ENCODE results near the gene SULT1A3. TPM values are rescaled to one million over a fixed set of nuclear protein-coding genes. Genes with fewer than 3 reads are reported as not detected.

Gene SULT1A3
- 2.8 and 4.9 TPM in 2 replicates for total RNA-seq

DNA sequence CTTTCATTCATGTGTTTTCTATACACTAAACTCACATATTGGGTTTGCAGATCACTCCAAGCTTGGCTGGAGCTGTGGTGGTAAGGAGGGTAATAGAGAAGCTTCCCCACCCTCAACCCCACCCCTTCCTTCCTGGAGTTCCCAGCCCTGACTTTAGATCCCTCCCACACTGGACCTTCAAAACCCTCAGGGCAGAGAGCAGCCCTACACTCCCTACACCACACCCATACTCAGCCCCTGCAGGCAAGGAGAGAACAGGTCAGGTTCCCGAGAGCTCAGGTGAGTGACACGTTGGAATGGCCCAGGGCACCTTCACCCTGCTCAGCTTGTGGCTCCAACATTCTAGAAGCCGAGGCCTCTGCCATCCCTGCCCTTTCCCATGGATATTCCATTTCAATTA lies at the start of gene SULT1A3:
Gene SULT1A3 (plus strand): TSS at position 207 of the 400 bp plus-strand sequence. CDS start 1,474 bp downstream, outside the sequence.

DNA sequence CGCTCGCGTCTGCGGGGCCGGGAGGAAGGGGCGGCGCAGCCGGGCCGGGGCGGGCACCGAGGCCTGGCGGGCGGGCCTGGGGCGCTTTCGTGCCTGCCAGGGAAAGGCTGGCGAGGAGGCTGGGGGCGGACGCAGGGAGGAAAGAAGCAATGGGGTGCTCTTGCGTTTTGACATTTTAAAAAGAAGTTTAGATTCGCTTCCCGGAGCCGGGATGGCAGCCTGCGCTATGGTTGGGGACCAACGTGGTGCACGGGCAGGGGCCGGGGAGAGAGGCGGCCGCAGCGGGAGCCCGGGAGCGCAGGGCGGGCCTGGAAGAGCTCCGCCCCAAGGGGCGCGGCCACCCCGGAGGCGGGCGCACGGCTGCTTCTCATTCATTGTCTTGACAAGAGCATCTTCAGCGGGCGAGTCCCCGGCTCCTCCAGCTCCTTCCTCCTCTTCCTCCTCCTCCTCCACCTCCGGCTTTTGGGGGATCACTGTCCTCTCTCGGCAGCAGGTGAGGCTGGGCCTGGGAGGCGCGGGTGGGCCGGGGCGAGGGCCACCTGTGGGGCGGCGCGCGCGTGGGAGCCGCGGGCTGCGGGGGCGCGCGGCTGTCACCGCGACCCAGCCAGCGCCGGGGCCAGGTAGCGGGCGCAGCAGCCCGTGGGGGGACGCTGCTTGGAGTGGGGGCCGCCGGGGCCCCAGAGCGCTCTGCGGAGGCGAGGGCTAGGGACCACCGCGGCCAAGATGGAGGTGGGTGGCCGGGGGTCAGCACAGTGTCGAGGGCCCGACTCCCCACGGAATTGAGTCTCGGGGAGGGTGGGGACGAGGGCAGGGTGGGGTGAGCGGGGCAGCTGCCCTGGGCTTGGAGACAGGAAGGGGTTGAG lies 15.6 kb upstream of the SULT1A3 start, which contains the start of gene CORO1A:
Gene CORO1A (plus strand): TSS at position 370 of the 863 bp plus-strand sequence. CDS start 1,608 bp downstream, outside the sequence.

DNA sequence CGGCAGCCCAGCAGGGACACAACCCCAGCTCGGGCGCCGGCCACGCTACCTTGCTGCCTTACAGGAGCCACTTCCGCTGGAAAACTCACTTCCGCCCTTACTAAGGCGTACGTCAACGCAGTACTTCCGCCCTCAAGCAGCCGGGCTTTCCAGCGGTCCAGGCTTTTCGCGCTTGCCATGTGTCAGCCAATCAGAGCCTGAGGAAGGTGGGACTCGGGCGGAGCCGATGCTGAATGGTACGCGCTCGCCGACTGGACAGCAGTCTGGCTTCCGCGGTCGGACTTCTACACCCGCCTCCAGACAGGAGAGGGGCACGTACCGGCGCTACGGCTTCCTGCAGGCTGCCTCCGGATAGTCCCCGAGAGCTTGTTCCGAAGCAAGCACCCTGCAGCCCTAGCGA lies 5.4 kb upstream of the SULT1A3 start, which contains the start of the genes BOLA2B and SLX1A:
Gene BOLA2B (minus strand): TSS at position 52 of the 400 bp plus-strand sequence. CDS start 71 bp downstream, outside the sequence.
Gene SLX1A (plus strand): TSS at position 261 of the 400 bp plus-strand sequence. CDS start 210 bp downstream, outside the sequence.

DNA sequence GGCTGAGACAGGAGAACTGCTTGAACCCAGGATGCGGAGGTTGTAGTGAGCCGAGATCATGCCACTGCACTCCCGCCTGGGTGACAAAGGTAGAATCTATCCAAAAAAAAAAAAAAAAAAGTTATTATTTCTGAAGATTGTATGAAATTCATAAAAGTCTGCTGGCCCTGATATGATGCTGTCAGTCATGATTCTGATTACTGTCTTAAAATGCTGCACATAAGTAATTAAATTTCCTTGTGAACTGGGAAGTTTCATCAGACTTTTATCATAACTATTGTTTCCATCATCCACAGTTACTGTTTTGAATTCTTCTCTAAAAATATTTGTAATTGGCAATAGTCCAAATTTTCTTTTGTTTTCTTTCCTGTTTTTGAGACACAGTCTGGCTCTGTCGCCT lies 49.3 kb downstream of the SULT1A3 start, which contains the start of gene NPIPB13:
Gene NPIPB13 (minus strand): TSS at position 101 of the 400 bp plus-strand sequence. CDS start 2,906 bp downstream, outside the sequence.

Small RNA genes lying within 50 kb of the gene (small RNA-seq; reads per million reads assigned to genes)
- gene AC106782.4 (ENCODE audit: low replicate concordance): not detected

Other genes with a start within 250 kb of the SULT1A3 start
- 61.1 and 83.6 TPM in 2 replicates for gene TMEM219, start 237.2 kb upstream of the SULT1A3 start, total RNA-seq
- gene TAOK2, start 225.4 kb upstream of the SULT1A3 start, total RNA-seq: 47.7 and 86.2 TPM in 2 replicates
- 6.8 and 12.6 TPM in 2 replicates for gene HIRIP3, start 203.6 kb upstream of the SULT1A3 start, total RNA-seq
- gene INO80E, start 203.0 kb upstream of the SULT1A3 start, total RNA-seq: 26.7 and 54.7 TPM in 2 replicates
- gene DOC2A, start 188.2 kb upstream of the SULT1A3 start, total RNA-seq: 0.14 TPM in 1 of 2 replicates, not detected in the other
- not detected in 2 replicates for gene C16orf92, start 176.1 kb upstream of the SULT1A3 start, total RNA-seq
- gene TLCD3B, start 168.0 kb upstream of the SULT1A3 start, total RNA-seq: 0.43 TPM in 1 of 2 replicates, not detected in the other
- gene ALDOA, start 133.5 kb upstream of the SULT1A3 start, total RNA-seq: 891 and 1,194 TPM in 2 replicates
- 265 and 320 TPM in 2 replicates for gene PPP4C, start 123.3 kb upstream of the SULT1A3 start, total RNA-seq
- 0.14 TPM in 1 of 2 replicates, not detected in the other for gene TBX6, start 107.3 kb upstream of the SULT1A3 start, total RNA-seq
- gene YPEL3, start 103.0 kb upstream of the SULT1A3 start, total RNA-seq: 6.3 and 20.6 TPM in 2 replicates
- gene GDPD3, start 85.7 kb upstream of the SULT1A3 start, total RNA-seq: 0.66 and 1.7 TPM in 2 replicates
- 39.7 and 43.8 TPM in 2 replicates for gene MAPK3, start 76.0 kb upstream of the SULT1A3 start, total RNA-seq
- gene CORO1A, start 15.7 kb upstream of the SULT1A3 start, total RNA-seq: 2.0 and 3.3 TPM in 2 replicates
- 111 and 157 TPM in 2 replicates for gene BOLA2B, start 5.6 kb upstream of the SULT1A3 start, total RNA-seq
- gene SLX1A, start 5.4 kb upstream of the SULT1A3 start, total RNA-seq: 36.4 and 42.2 TPM in 2 replicates
- gene NPIPB13, start 49.2 kb downstream of the SULT1A3 start, total RNA-seq: 0.29 and 1.1 TPM in 2 replicates
- 38.3 and 39.5 TPM in 2 replicates for gene CD2BP2, start 156.1 kb downstream of the SULT1A3 start, total RNA-seq
- 43.1 and 57.8 TPM in 2 replicates for gene TBC1D10B, start 171.2 kb downstream of the SULT1A3 start, total RNA-seq
- gene MYL11, start 175.5 kb downstream of the SULT1A3 start, total RNA-seq: not detected in 2 replicates
- not detected in 2 replicates for gene SEPTIN1, start 183.3 kb downstream of the SULT1A3 start, total RNA-seq
- gene ZNF48, start 196.2 kb downstream of the SULT1A3 start, total RNA-seq: 7.7 and 14.7 TPM in 2 replicates
- 7.9 and 10.2 TPM in 2 replicates for gene ZNF771, start 208.4 kb downstream of the SULT1A3 start, total RNA-seq
- 6.8 and 19.8 TPM in 2 replicates for gene DCTPP1, start 230.8 kb downstream of the SULT1A3 start, total RNA-seq
- gene SEPHS2, start 246.6 kb downstream of the SULT1A3 start, total RNA-seq: 11.3 and 24.5 TPM in 2 replicates